H9 (cell line): Measurements from ENCODE around the gene TMEM270. TPM values are rescaled to one million over a fixed set of nuclear protein-coding genes. Genes with fewer than 3 reads are reported as not detected.

Source experiments
- DNase-seq: peaks from one replicate; pipeline ENCODE4 v3.0.0-alpha.2; 2017
- H2AFZ ChIP-seq: one replicate; pipeline ENCODE4 v1.6.1; 2013; ENCODE audit warnings: mild to moderate bottlenecking, low read length, control low read depth, moderate library complexity
- H2AK5ac ChIP-seq: 2 replicates; pipeline ENCODE4 v1.6.1; 2013; ENCODE audit warnings: low read length, control low read depth, mixed read lengths; ENCODE audit not compliant: insufficient read length
- H2BK120ac ChIP-seq: one replicate; pipeline ENCODE4 v1.6.1; 2013; ENCODE audit warnings: low read depth, mild to moderate bottlenecking, low read length, control low read depth, inconsistent platforms; ENCODE audit not compliant: poor library complexity, severe bottlenecking
- H2BK12ac ChIP-seq: 2 replicates; pipeline ENCODE4 v1.6.1; 2013; ENCODE audit warnings: low read length, control low read depth, mixed read lengths, low read depth; ENCODE audit not compliant: insufficient read length
- H2BK15ac ChIP-seq: 2 replicates; pipeline ENCODE4 v1.6.1; 2013; ENCODE audit warnings: low read depth, low read length, control low read depth
- H2BK20ac ChIP-seq: one replicate; pipeline ENCODE4 v1.6.1; 2013; ENCODE audit warnings: low read depth, mild to moderate bottlenecking, low read length, control low read depth, inconsistent platforms; ENCODE audit not compliant: poor library complexity, severe bottlenecking
- H2BK5ac ChIP-seq: 2 replicates; pipeline ENCODE4 v1.6.1; 2013; ENCODE audit warnings: low read length, control low read depth, mixed read lengths; ENCODE audit not compliant: insufficient read length
- H3K14ac ChIP-seq: 2 replicates; pipeline ENCODE4 v1.6.1; 2013; ENCODE audit warnings: low read length, control low read depth; ENCODE audit not compliant: insufficient read depth
- H3K18ac ChIP-seq: 2 replicates; pipeline ENCODE4 v1.6.1; 2013; ENCODE audit warnings: low read depth, mild to moderate bottlenecking, mixed read lengths, low read length, control low read depth; ENCODE audit not compliant: insufficient read length
- H3K23ac ChIP-seq: 2 replicates; pipeline ENCODE4 v1.6.1; 2013; ENCODE audit warnings: low read length, control low read depth, mixed read lengths, low read depth; ENCODE audit not compliant: insufficient read length
- H3K23me2 ChIP-seq: 2 replicates; pipeline ENCODE4 v1.6.1; 2013; ENCODE audit warnings: low read depth, mild to moderate bottlenecking, mixed read lengths, low read length, control low read depth; ENCODE audit not compliant: insufficient read length, poor library complexity, severe bottlenecking
- H3K27ac ChIP-seq: 2 replicates; pipeline ENCODE4 v1.5.1; 2013; ENCODE audit warnings: low read length, control low read depth, mixed read lengths, low read depth; ENCODE audit not compliant: insufficient read length
- H3K27me3 ChIP-seq: 2 replicates; pipeline ENCODE4 v1.6.1; 2013; ENCODE audit warnings: low read length, control low read depth, inconsistent platforms; ENCODE audit not compliant: insufficient read depth
- H3K4ac ChIP-seq: 2 replicates; pipeline ENCODE4 v1.6.1; 2013; ENCODE audit warnings: low read depth, mild to moderate bottlenecking, control low read depth, inconsistent platforms, low read length, moderate library complexity
- H3K4me1 ChIP-seq: 2 replicates; pipeline ENCODE4 v1.6.1; 2013; ENCODE audit warnings: low read length, control low read depth, inconsistent platforms; ENCODE audit not compliant: insufficient read depth
- H3K4me2 ChIP-seq: 2 replicates; pipeline ENCODE4 v1.6.1; 2013; ENCODE audit warnings: low read length, control low read depth, mixed read lengths; ENCODE audit not compliant: insufficient read length, insufficient read depth
- H3K56ac ChIP-seq: 2 replicates; pipeline ENCODE4 v1.6.1; 2013; ENCODE audit warnings: low read depth, mild to moderate bottlenecking, mixed read lengths, low read length, control low read depth; ENCODE audit not compliant: insufficient read length
- H3K79me1 ChIP-seq: 2 replicates; pipeline ENCODE4 v1.6.1; 2013; ENCODE audit warnings: low read depth, mild to moderate bottlenecking, moderate library complexity, low read length, control low read depth, inconsistent platforms; ENCODE audit not compliant: insufficient read depth, poor library complexity, severe bottlenecking
- H3K79me2 ChIP-seq: 2 replicates; pipeline ENCODE4 v1.6.1; 2013; ENCODE audit warnings: low read length, control low read depth, inconsistent platforms; ENCODE audit not compliant: insufficient read depth
- H3K9ac ChIP-seq: 2 replicates; pipeline ENCODE4 v1.6.1; 2013; ENCODE audit warnings: low read length, control low read depth, mixed read lengths; ENCODE audit not compliant: insufficient read length; ENCODE audit errors: extremely low read depth
- H3K9me3 ChIP-seq: one replicate; pipeline ENCODE4 v1.6.1; 2013; ENCODE audit warnings: low read depth, low read length, inconsistent platforms; ENCODE audit not compliant: control insufficient read depth
- H3T11ph ChIP-seq: one replicate; pipeline ENCODE4 v1.6.1; 2013; ENCODE audit warnings: mild to moderate bottlenecking, low read length, control low read depth, inconsistent platforms
- H4K20me1 ChIP-seq: one replicate; pipeline ENCODE4 v1.6.1; 2013; ENCODE audit not compliant: control insufficient read depth, insufficient read length, insufficient read depth
- H4K5ac ChIP-seq: 2 replicates; pipeline ENCODE4 v1.6.1; 2013; ENCODE audit warnings: low read depth, mild to moderate bottlenecking, mixed read lengths, low read length, control low read depth; ENCODE audit not compliant: insufficient read length
- H4K8ac ChIP-seq: replicated peaks from 2 replicates; pipeline ENCODE4 v1.6.1; 2013; ENCODE audit warnings: low read length, control low read depth, mixed read lengths, low read depth; ENCODE audit not compliant: insufficient read length
- H4K91ac ChIP-seq: 2 replicates; pipeline ENCODE4 v1.6.1; 2013; ENCODE audit warnings: low read depth, mild to moderate bottlenecking, moderate library complexity, mixed read lengths, low read length, control low read depth; ENCODE audit not compliant: insufficient read length
- H3K27ac Mint-ChIP-seq, 3 experiments: 2 replicates in 2 of 3; 3 replicates in 1 of 3; pipeline ENCODE4 v1.8.0; 2020 to 2021; ENCODE audit warnings: mixed read lengths in 3 of 3, mild to moderate bottlenecking in 1 of 3, moderate library complexity in 1 of 3
- H3K27me3 Mint-ChIP-seq: 2 replicates; pipeline ENCODE4 v1.8.0; 2021; ENCODE audit warnings: low read depth, mild to moderate bottlenecking, moderate library complexity, mixed read lengths
- H3K36me3 Mint-ChIP-seq, 3 experiments: 2 replicates in 2 of 3; 3 replicates in 1 of 3; pipeline ENCODE4 v1.8.0; 2020 to 2021; ENCODE audit warnings: low read depth in 3 of 3, mixed read lengths in 3 of 3; ENCODE audit not compliant: insufficient read depth in 1 of 3
- H3K4me1 Mint-ChIP-seq, 2 experiments: 2 replicates each; pipeline ENCODE4 v1.8.0; 2020; ENCODE audit warnings: mixed read lengths in 2 of 2
- H3K4me3 Mint-ChIP-seq, 2 experiments: 2 replicates in 1 of 2; 3 replicates in 1 of 2; pipeline ENCODE4 v1.8.0; 2020 to 2021; ENCODE audit warnings: mild to moderate bottlenecking in 2 of 2, mixed read lengths in 2 of 2, moderate library complexity in 1 of 2
- H3K9me3 Mint-ChIP-seq, 2 experiments: 2 replicates in 1 of 2; 3 replicates in 1 of 2; pipeline ENCODE4 v1.8.0; 2020; ENCODE audit warnings: mild to moderate bottlenecking in 2 of 2, mixed read lengths in 2 of 2, moderate library complexity in 1 of 2
- WGBS: extraction: QIAGEN DNeasy Blood & Tissue Kit; methylation state at CpG from one replicate; pipeline ENCODE4 v1.1.7; 2013; ENCODE audit warnings: missing lambda C conversion rate, low lambda C conversion rate, mixed read lengths; ENCODE audit not compliant: insufficient read length; ENCODE audit errors: extremely low coverage; 5-methylcytosine and 5-hydroxymethylcytosine counted together
- total RNA-seq: library from RNA; stranded (reverse); gene quantifications from 2 replicates; pipeline ENCODE4 v1.2.1, GENCODE V29; 2021
- TF ChIP-seq, protein P1 (sequence below): fragments of 200-600 bp; sonication (generic); conservative IDR thresholded peaks from 3 replicates; pipeline ENCODE4 v1.8.0; 2021; ENCODE audit warnings: antibody characterized with exemption, mild to moderate bottlenecking

TMEM270 gene
- total RNA-seq, 1 experiment from 2014 or later: not detected

DNA sequence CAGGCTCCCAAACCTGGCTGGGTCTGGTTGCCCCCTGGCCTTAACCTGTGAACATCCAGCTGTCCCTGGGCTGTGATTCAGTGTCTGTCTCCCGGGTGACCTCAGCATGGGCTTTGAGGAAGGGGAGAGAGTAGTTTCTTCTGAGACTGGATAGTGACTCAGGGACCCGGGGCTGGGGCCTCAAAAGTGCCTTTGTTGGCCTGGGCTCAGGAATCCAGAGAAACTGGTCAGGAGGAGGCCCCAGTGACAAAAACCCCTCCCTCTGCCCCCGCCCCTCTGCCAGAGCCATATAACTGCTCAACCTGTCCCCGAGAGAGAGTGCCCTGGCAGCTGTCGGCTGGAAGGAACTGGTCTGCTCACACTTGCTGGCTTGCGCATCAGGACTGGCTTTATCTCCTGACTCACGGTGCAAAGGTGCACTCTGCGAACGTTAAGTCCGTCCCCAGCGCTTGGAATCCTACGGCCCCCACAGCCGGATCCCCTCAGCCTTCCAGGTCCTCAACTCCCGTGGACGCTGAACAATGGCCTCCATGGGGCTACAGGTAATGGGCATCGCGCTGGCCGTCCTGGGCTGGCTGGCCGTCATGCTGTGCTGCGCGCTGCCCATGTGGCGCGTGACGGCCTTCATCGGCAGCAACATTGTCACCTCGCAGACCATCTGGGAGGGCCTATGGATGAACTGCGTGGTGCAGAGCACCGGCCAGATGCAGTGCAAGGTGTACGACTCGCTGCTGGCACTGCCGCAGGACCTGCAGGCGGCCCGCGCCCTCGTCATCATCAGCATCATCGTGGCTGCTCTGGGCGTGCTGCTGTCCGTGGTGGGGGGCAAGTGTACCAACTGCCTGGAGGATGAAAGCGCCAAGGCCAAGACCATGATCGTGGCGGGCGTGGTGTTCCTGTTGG, 30.0 kb upstream of the TMEM270 start, which contains the start of gene CLDN4:
TSS of gene CLDN4 (plus strand) at position 316 of the 903 bp plus-strand sequence. CDS start at position 522, 206 bp downstream.
- peak within 1 kb of the TSS; percentile 61 for H4K91ac ChIP-seq
- H3K23me2 ChIP-seq: peaks cover 9% of the 10 kb centered on the region
- H3K4me3 Mint-ChIP-seq: peak within 1 kb of the TSS; percentile 59 to 71
- peak within 1 kb of the TSS; percentile 70 for H3K9ac ChIP-seq
- H3K9me3 ChIP-seq: no peaks in the 10 kb centered on the region
- peak within 1 kb of the TSS; percentile 89 for H3K18ac ChIP-seq
- peak within 1 kb of the TSS; percentile 64 for H2BK12ac ChIP-seq
- no peak within 1 kb of the TSS for H3K23ac ChIP-seq
- H3K9me3 Mint-ChIP-seq: peaks cover 0 to 4% of the 10 kb centered on the region in 2 experiments; a peak in 3 of 5 replicates
- peak within 1 kb of the TSS; percentile 11 for H2AK5ac ChIP-seq
- H2AFZ ChIP-seq: no peak within 1 kb of the TSS
- H3K4me2 ChIP-seq: peak within 1 kb of the TSS; percentile 50
- TF ChIP-seq, protein P1, sequence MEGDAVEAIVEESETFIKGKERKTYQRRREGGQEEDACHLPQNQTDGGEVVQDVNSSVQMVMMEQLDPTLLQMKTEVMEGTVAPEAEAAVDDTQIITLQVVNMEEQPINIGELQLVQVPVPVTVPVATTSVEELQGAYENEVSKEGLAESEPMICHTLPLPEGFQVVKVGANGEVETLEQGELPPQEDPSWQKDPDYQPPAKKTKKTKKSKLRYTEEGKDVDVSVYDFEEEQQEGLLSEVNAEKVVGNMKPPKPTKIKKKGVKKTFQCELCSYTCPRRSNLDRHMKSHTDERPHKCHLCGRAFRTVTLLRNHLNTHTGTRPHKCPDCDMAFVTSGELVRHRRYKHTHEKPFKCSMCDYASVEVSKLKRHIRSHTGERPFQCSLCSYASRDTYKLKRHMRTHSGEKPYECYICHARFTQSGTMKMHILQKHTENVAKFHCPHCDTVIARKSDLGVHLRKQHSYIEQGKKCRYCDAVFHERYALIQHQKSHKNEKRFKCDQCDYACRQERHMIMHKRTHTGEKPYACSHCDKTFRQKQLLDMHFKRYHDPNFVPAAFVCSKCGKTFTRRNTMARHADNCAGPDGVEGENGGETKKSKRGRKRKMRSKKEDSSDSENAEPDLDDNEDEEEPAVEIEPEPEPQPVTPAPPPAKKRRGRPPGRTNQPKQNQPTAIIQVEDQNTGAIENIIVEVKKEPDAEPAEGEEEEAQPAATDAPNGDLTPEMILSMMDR: no peak
- peaks cover 17% of the 10 kb centered on the region for H3K4me1 ChIP-seq
- peak within 1 kb of the TSS; percentile 2 for H2BK5ac ChIP-seq
- no peak within 1 kb of the TSS for H3T11ph ChIP-seq
- H2BK15ac ChIP-seq: no peak within 1 kb of the TSS
- peak within 1 kb of the TSS; percentile 43 for H3K4ac ChIP-seq
- no peak within 1 kb of the TSS for H4K8ac ChIP-seq
- peak within 1 kb of the TSS; percentile 63 for H3K27ac ChIP-seq
- H3K36me3 Mint-ChIP-seq: peaks cover 2 to 7% (median 5%) of the 10 kb centered on the region in 3 experiments; a peak in 4 of 7 replicates
- no peak within 1 kb of the TSS for H2BK120ac ChIP-seq
- H4K20me1 ChIP-seq: no peaks in the 10 kb centered on the region
- H3K56ac ChIP-seq: no peak within 1 kb of the TSS
- H3K27me3 Mint-ChIP-seq: peaks cover 13% of the 10 kb centered on the region
- H2BK20ac ChIP-seq: no peak within 1 kb of the TSS
- H3K4me1 Mint-ChIP-seq: peaks cover 65 to 75% of the 10 kb centered on the region in 2 experiments
- no peaks in the 10 kb centered on the region for H3K27me3 ChIP-seq
- peak within 1 kb of the TSS; percentile 86 for H3K14ac ChIP-seq
- peak within 1 kb of the TSS; percentile 60 for H4K5ac ChIP-seq
- H3K79me2 ChIP-seq: no peaks in the 10 kb centered on the region
- no CpG with 5 or more reads among the region's 42 CpGs for WGBS
- no peaks in the 10 kb centered on the region for H3K79me1 ChIP-seq
- H3K27ac Mint-ChIP-seq: peak within 1 kb of the TSS; percentile 93 to 99 (median 96); a peak in 5 of 7 replicates
- DNase-seq: peak; percentile 92
